HepG2 (cell line): Measurements from ENCODE around the gene THRB. TPM values are rescaled to one million over a fixed set of nuclear protein-coding genes. Genes with fewer than 3 reads are reported as not detected.

Experiments
- ATAC-seq: fragments of 200-7000 bp; cut with Tn5 transposase; 3 replicates; pipeline ENCODE4 v1.9.1; 2020; ENCODE audit warnings: mild to moderate bottlenecking, moderate library complexity
- BruUV-seq: library from RNA; stranded (reverse); fragments of 400-500 nt; replicated peaks from 2 replicates; lab custom pipeline; 2021; lab: Mats Ljungman, UMichigan
- CTCF ChIA-PET: fragments of 300-600 bp; formaldehyde crosslinking; extraction: SDS; loops from one replicate; lab custom pipeline; 2021; ENCODE audit warnings: low total read pairs, inconsistent platforms, low intra/inter-chr PET ratio; lab: Yijun Ruan, JAX
- POLR2A ChIA-PET: fragments of 350-600 bp; sonication (Branson Sonifier 250); formaldehyde crosslinking; loops from one replicate; lab custom pipeline; 2020; ENCODE audit warnings: antibody characterized with exemption, inconsistent platforms; lab: Yijun Ruan, JAX
- DNase-seq: peaks from one replicate; pipeline ENCODE4 v3.0.0-alpha.2; 2015; ENCODE audit warnings: low spot score
- FAIRE-seq: peaks from 3 replicates; lab custom pipeline; 2011; peaks lifted over from hg19 to GRCh38; lab: Jason Lieb, UNC
- H2AFZ ChIP-seq: one replicate; pipeline ENCODE4 v1.6.1; 2011; ENCODE audit warnings: low read length, inconsistent platforms
- H3K27ac ChIP-seq: fragments of 300-600 bp; 3 replicates; pipeline ENCODE4 v1.8.0; 2011; ENCODE audit warnings: mixed run types, mild to moderate bottlenecking, mixed read lengths, low read length, inconsistent platforms; ENCODE audit not compliant: insufficient read depth; ENCODE audit errors: extremely low read length
- H3K27me3 ChIP-seq, 2 experiments: fragments of 200-600 bp in 1 of 2; 2 replicates in 1 of 2; 3 replicates in 1 of 2; pipeline versions ENCODE4 v1.6.0 to v1.8.0; 2011; ENCODE audit warnings: low read length in 2 of 2, mild to moderate bottlenecking in 2 of 2, moderate library complexity in 2 of 2, inconsistent platforms in 1 of 2; ENCODE audit not compliant: insufficient read depth in 2 of 2, control insufficient read depth in 1 of 2
- H3K36me3 ChIP-seq, 2 experiments: fragments of 200-600 bp in 1 of 2; replicated peaks in 1 of 2; 2 replicates in 1 of 2; 3 replicates in 1 of 2; pipeline versions ENCODE4 v1.5.1 to v1.8.0; 2011; ENCODE audit warnings: low read length in 2 of 2, inconsistent platforms in 1 of 2; ENCODE audit not compliant: insufficient read depth in 2 of 2, control insufficient read depth in 1 of 2
- H3K4me1 ChIP-seq: 2 replicates; pipeline ENCODE4 v1.5.1; 2012; ENCODE audit warnings: low read length, inconsistent platforms; ENCODE audit not compliant: insufficient read depth
- H3K4me2 ChIP-seq: 2 replicates; pipeline ENCODE4 v1.6.0; 2011; ENCODE audit warnings: low read depth, low read length, inconsistent platforms
- H3K4me3 ChIP-seq, 3 experiments: fragments of 200-600 bp in 1 of 3; sonication (generic), shearing (Covaris generic) in 1 of 3; replicated peaks in 1 of 3; 2 replicates each; pipeline ENCODE4 v1.5.1; 2011 to 2016; ENCODE audit warnings: low read length in 3 of 3, inconsistent platforms in 2 of 3, low read depth in 2 of 3, mild to moderate bottlenecking in 2 of 3, control low read depth in 1 of 3, mixed read lengths in 1 of 3; ENCODE audit not compliant: insufficient read depth in 1 of 3
- H3K79me2 ChIP-seq: one replicate; pipeline ENCODE4 v1.6.1; 2011; ENCODE audit warnings: low read length, inconsistent platforms; ENCODE audit not compliant: insufficient read depth
- H3K9ac ChIP-seq: 2 replicates; pipeline ENCODE4 v1.6.0; 2011; ENCODE audit warnings: mild to moderate bottlenecking, low read depth, low read length, inconsistent platforms; ENCODE audit not compliant: insufficient read depth
- H3K9me3 ChIP-seq: 2 replicates; pipeline ENCODE4 v1.5.1; 2012; ENCODE audit warnings: mild to moderate bottlenecking, low read length
- H4K20me1 ChIP-seq: 2 replicates; pipeline ENCODE4 v1.6.0; 2011; ENCODE audit warnings: inconsistent platforms, mild to moderate bottlenecking, low read length, moderate library complexity; ENCODE audit not compliant: insufficient read depth
- AKAP8 ChIP-seq: sonication (generic); formaldehyde crosslinking; IDR thresholded peaks from 2 replicates; pipeline ENCODE4 v1.5.1; 2020; ENCODE audit warnings: mild to moderate bottlenecking, missing genetic modification reagents
- ERF ChIP-seq: IDR thresholded peaks from 2 replicates; pipeline ENCODE4 v1.6.1; 2018; ENCODE audit warnings: missing biosample characterization, missing genetic modification reagents
- FOXP1 ChIP-seq, 2 experiments: fragments of 450-650 bp in 1 of 2; IDR thresholded peaks; 2 replicates each; pipeline ENCODE4 v1.6.1; 2017 to 2018; ENCODE audit warnings: antibody characterized with exemption in 1 of 2
- GMEB2 ChIP-seq: IDR thresholded peaks from 2 replicates; pipeline ENCODE4 v1.6.1; 2016; ENCODE audit warnings: missing biosample characterization, missing genetic modification reagents, low read depth
- HMGXB4 ChIP-seq, 2 experiments: sonication (generic) in 1 of 2; formaldehyde crosslinking in 1 of 2; IDR thresholded peaks; 2 replicates each; pipeline versions ENCODE4 v1.4.0 to v1.6.1; 2018 to 2020; ENCODE audit warnings: missing genetic modification reagents in 2 of 2, borderline replicate concordance in 1 of 2, low read depth in 1 of 2, mild to moderate bottlenecking in 1 of 2, missing biosample characterization in 1 of 2
- RERE ChIP-seq: IDR thresholded peaks from 2 replicates; pipeline ENCODE4 v1.6.1; 2016; ENCODE audit warnings: low read depth, missing genetic modification reagents, missing compliant biosample characterization
- SP2 ChIP-seq: sonication (generic); formaldehyde crosslinking; IDR thresholded peaks from 2 replicates; pipeline ENCODE4 v1.5.1; 2020; ENCODE audit warnings: mild to moderate bottlenecking, missing genetic modification reagents
- TRIM24 ChIP-seq: sonication (generic); formaldehyde crosslinking; IDR thresholded peaks from 2 replicates; pipeline ENCODE4 v1.8.0; 2022; ENCODE audit warnings: mild to moderate bottlenecking, missing genetic modification reagents
- ZFP1 ChIP-seq: IDR thresholded peaks from 2 replicates; pipeline ENCODE4 v1.6.1; 2016
- ZNF101 ChIP-seq: sonication (generic); formaldehyde crosslinking; IDR thresholded peaks from 2 replicates; pipeline ENCODE4 v1.4.0; 2020; ENCODE audit warnings: mild to moderate bottlenecking, low read depth, missing genetic modification reagents, borderline replicate concordance
- ZNF30 ChIP-seq: sonication (generic); formaldehyde crosslinking; IDR thresholded peaks from 2 replicates; pipeline ENCODE4 v1.5.0; 2020; ENCODE audit warnings: mild to moderate bottlenecking, missing genetic modification reagents
- ZNF710 ChIP-seq: sonication (generic); formaldehyde crosslinking; IDR thresholded peaks from 2 replicates; pipeline ENCODE4 v1.5.0; 2020; ENCODE audit warnings: mild to moderate bottlenecking, missing genetic modification reagents, borderline replicate concordance
- WGBS: methylation state at CpG from one replicate; pipeline ENCODE4 v1.1.6; 2017; ENCODE audit warnings: low lambda C conversion rate; 5-methylcytosine and 5-hydroxymethylcytosine counted together
- in situ Hi-C: cut with HindIII; loops from 2 replicates; pipeline ENCODE4 v1.10.0; 2017; ENCODE audit warnings: low pct_unique_long_range_greater_than_20kb; ENCODE audit not compliant: extremely low pct_ligation_motif_present
- intact Hi-C: fragments of 100-400 bp; cut with micrococcal nuclease; formaldehyde crosslinking; loops from one replicate; pipeline ENCODE4 v1.10.0; 2022; ENCODE audit not compliant: unreplicated experiment
- polyA plus RNA-seq, 8 experiments: library from polyadenylated mRNA; depleted of rRNA in 3 of 8; stranded (reverse) in 7 of 8; unstranded in 1 of 8; fragments of >200 nt; fragmentation: Illumina TruSeq in 4 of 8; extraction: Trizol in 4 of 8; gene quantifications; 2 replicates each; pipeline versions ENCODE4 v1.2.1 to v1.2.3, GENCODE V29; 2011 to 2016; ENCODE audit warnings: low read depth in 4 of 8, missing spikeins in 1 of 8, mixed read lengths in 1 of 8; ENCODE audit not compliant: insufficient read depth in 1 of 8
- total RNA-seq, 5 experiments: library from RNA; depleted of rRNA; stranded (reverse); fragments of >200 nt; fragmentation: Illumina TruSeq; extraction: Trizol; gene quantifications; 2 replicates each; pipeline ENCODE4 v1.2.3, GENCODE V29; 2016; ENCODE audit warnings: low read depth in 1 of 5

Gene THRB
- total and polyA plus RNA-seq, 2 of the 13 experiments (the other 11 are each of a cell fraction or from before 2014, with no cell fraction given), result 4.7 to 22.7 TPM

- TF ChIP-seq GMEB2 (CRISPR knock-in tag), result no peak
- TF ChIP-seq, all 625 proteins: peak for 0
Measured at GRCh38 chr3:24435584-24435983, 59.1 kb downstream of the THRB start (continued).

GRCh38 chr3:24434651-24435050, 60.0 kb downstream of the THRB start:
- no peak for DNase-seq
- H3K27me3 ChIP-seq, result no peaks in the 10 kb centered on the region
- H3K9me3 ChIP-seq, result no peaks in the 10 kb centered on the region
- WGBS, result 96% methylated on average over 1 of the region's 1 CpG
- H3K27ac ChIP-seq, result peak overlapping the region; percentile 9
- no peak overlapping the region; the same call in 1 of the 2 replicates for H3K4me2 ChIP-seq
- ATAC-seq, result no peak
- H3K4me3 ChIP-seq, result no peak overlapping the region
- H3K4me1 ChIP-seq, result peaks cover 60% of the 10 kb centered on the region
- H3K9ac ChIP-seq, result no peak overlapping the region
- TF ChIP-seq ZNF710 (CRISPR knock-in tag) (no peak), AKAP8 (CRISPR knock-in tag) (no peak), ZNF30 (CRISPR knock-in tag) (no peak), ZFP1 (CRISPR knock-in tag) (no peak), ZNF101 (no peak), RERE (no peak), HMGXB4 (CRISPR knock-in tag; IDR thresholded peaks at IDR 0.05; ENCODE audit: borderline replicate concordance in 1 of 2, low read depth in 1 of 2) (no peak), ERF (CRISPR knock-in tag) (no peak), FOXP1 (IDR thresholded peaks at IDR 0.05) (no peak), FOXP1 (CRISPR knock-in tag; IDR thresholded peaks at IDR 0.05) (no peak), TRIM24 (CRISPR knock-in tag) (no peak), SP2 (CRISPR knock-in tag) (no peak)
- H2AFZ ChIP-seq, result no peak overlapping the region
- H4K20me1 ChIP-seq, result no peaks in the 10 kb centered on the region
- intact Hi-C loops, result no loop called here
- H3K36me3 ChIP-seq, result no peaks in the 10 kb centered on the region; a peak in 1 of 5 replicates
- no TSS peak for BruUV-seq
- H3K79me2 ChIP-seq, result peaks cover 8% of the 10 kb centered on the region
- POLR2A ChIA-PET, result no interaction called here
- FAIRE-seq, result no peak
- in situ Hi-C loops, result no loop called here
- CTCF ChIA-PET, result no interaction called here
